ENCODE results near the gene SPRED2.

SPRED2 gene

DNA sequence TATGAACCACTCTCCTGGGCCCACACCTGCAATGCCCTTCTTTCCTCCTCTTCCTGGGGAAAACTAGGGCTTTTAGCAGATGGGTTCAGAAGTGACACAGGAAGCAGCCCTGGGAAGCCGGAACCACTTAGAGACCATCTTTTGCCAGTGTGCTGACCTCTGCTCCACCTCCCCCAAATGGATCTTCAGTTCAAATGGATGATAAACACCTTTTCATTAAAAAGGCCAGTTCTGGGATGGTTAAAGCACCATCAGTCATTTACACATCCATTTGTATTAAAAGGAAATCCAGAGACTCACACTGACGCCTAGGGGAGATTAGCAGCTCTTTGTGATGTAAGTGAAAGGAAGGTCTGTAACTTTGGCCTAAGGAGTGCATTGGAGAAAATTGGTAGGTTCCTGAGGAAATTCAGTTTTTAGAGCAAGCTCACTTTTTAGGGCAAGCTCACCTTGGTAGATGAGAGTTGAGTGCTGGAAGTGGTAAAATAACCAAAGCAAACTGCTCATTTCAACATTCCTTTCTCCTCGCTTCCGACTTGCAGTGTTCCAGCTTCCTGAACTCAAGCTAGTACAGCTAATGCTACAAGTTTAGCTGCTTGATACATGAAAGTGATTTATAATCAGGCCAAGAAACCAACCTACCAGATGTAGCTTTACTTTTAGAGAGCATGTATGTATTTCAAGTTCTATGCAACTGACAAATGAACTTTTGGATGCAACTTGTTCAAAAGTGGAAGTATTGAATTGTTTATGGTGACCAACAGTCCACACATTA is 157.1 kb downstream of the SPRED2 start:
- DNase-seq: no peak

GRCh38 chr2:65273344-65273743 is 159.1 kb downstream of the SPRED2 start:
- no peak for DNase-seq

GRCh38 chr2:65268957-65269356 is 163.4 kb downstream of the SPRED2 start:
- DNase-seq: no peak

DNA sequence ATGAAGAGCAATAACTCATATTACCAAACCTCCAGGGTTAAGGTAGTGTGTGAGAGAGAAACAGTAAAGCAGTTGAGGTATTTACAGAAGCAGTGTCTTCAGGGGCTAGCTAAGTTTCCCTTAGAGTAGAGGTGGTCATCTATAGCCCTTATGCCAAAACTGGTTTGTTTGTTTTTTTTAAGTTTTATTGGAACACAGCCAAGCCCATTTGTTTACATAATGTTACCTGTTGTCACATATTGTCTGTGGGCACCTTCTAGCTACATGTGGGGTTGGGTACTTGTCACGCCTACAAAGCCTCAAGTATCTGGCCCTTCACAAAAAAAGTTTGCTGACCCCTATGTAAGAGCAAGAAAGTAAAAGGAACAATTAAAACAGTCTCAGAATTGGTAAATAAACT is 165.4 kb downstream of the SPRED2 start:
- no peak for DNase-seq

- DNase-seq: no peak
Measured at GRCh38 chr2:65265671-65266045, 166.7 kb downstream of the SPRED2 start.

DNA sequence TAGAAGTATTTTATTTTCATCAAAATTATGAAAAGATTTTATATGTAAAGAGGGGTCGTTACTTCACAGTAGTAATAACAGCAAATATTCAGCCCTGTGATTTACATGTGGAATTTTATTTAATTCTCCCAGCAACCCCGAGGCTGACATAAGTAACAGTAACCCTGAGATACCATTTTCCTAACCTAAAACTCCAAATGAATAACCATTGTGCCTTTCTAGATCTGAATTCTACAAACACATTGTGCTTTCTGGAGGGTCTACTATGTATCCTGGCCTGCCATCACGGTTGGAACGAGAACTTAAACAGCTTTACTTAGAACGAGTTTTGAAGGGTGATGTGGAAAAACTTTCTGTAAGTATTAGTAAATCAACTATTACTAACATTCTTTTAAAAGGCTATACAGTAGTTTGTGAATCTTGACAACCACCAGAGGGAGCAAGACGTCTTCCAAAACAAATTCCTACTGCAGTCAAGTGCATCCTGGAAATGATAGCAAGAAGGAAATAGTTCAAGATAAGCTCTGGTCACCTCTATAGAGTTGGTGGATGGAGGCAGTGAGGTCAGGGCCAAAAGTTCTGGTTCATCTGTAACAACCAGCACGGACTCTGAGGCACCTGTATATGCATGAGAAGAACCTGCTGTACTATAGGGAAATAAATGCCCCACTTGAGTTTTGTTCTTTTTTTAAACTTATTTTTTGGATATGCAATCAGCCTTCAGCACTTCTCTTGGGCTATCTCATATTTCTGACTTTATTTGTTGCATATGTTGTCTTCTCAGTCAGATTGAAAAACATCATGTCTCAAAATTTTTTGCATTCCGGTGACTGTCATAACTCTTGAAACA is 167.4 kb downstream of the SPRED2 start:
- DNase-seq: peak; percentile 89

- DNase-seq: no peak
Measured at GRCh38 chr2:65263986-65264385, 168.4 kb downstream of the SPRED2 start.

GRCh38 chr2:65263262-65263661 is 169.1 kb downstream of the SPRED2 start:
- no peak for DNase-seq

- DNase-seq: no peak
Measured at GRCh38 chr2:65261676-65262075, 170.7 kb downstream of the SPRED2 start.
